Activated CD4-positive, alpha-beta T cell treated with anti-CD3 and anti-CD28 coated beads, Interleukin-2, amount 50 U/mL, for 16 hours (primary cell): ENCODE data around the gene TLCD3A.
"Not testable (repeated sequence)": the region's sequence is repeated elsewhere in the genome, so short reads cannot be mapped to it uniquely, and the experiment has no call there.

Source experiments
- DNase-seq: peaks from one replicate; pipeline ENCODE4 v3.0.0-alpha.2; 2020

TLCD3A gene

DNA sequence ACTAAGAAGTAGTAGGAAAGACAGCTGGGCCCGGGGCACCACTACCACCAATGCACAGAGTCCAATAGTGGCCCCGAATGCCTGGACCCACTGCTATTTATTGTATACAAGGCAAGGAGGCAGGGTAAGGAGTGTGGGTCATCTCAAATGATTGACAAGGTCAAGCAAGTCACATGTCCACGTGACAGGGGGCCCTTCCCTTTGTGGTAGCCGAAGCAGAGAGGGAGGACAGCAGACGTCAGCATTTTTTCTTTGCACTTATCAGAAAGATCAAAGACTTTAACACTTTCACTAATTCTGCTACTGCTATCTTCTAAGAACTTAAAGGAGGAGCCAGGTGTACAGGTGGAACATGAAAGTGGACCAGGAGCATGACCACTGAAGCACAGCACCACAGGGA is 24.3 kb upstream of the TLCD3A start:
- DNase-seq, result no peak

DNA sequence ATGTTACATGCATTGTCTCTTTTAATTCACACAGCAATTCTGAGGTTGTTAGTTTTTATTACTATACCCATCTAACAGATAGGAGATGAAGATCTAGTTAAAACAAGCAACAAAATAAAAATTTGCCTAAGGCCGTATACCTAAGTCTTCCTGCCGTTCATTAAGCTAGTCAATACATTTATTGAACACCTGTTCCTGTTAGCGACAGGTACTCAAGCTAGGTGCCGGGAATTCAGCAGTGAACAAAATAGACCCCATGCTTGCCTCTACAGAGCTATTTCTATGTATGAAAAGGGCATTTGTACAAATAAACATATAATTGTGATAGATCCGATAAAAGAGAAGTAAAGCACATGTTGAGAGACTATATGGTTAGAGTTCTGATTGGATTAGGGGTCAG is 14.3 kb upstream of the TLCD3A start:
- DNase-seq, result no peak

DNA sequence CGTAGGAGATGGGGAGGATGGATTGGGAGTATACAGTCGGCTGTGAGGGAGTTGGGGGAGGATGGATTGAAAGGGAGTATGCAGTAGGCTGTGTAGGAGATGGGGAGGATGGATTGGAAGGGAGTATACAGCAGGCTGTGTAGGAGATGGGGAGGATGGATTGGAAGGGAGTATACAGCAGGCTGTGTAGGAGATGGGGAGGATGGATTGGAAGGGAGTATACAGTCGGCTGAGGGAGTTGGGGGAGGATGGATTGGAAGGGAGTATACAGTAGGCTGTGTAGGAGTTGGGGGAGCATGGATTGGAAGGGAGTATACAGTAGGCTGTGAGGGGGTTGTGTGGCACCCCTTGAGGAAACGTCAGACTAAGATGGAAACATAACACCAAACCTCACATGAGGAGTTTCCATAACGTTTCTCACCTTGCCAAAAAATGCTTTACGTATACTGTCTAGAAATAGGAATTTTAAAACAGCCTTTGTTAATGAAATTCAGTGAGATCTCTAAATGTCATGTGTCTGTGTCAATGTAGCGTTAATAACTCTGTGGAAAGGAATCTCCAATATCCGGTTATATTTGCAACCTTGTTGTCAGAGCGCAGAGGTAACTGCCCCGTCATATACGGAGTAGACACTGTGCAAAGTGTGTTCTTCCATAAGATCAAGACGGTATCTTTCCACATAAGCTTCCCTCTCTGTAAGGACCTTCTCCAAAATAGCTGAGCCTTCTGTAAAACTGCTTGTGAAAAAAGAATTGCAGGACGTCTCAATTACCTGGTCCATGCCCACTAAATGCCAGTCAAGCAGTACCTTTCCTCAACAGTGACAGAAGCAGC is 11.5 kb upstream of the TLCD3A start:
- DNase-seq, result no peak

DNA sequence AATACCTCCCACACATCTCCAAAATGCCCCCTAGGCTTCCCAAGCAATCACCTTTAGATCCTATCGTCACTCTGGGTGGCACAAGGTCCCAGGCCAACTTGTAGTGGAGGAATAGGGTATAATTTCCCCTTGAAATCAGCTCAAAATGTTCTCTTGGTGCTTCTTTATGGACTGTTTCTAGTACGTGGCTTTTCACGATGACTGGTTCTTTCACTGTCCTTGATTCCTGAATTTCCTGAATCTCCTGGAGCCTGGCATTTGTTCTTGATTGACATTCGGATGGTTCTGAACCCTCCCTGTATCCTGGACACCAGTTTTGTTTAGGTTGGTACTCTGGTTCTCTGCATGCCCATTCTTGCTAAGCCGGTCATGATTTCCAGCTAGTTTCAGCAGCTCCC is 10.9 kb upstream of the TLCD3A start:
- no peak for DNase-seq

DNA sequence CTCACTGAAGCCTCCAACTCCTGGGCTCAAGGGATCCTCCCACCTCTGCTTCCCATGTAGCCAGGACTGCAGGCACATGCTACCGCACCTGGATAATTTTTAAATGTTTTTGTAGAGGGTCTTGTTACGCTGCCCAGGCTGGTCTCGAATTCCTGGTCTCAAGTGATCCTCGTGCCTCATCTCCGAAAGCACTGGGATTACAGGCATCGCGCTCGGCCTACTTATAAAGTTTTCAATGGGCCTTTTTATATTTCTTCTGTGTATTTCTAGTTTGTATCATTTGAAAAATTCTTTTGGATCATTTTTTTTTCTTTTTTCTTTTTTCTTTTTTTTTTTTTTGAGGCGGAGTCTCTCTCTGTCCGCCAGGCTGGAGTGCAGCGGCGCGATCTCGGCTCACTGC is 7.3 kb upstream of the TLCD3A start:
- DNase-seq, result no peak

DNA sequence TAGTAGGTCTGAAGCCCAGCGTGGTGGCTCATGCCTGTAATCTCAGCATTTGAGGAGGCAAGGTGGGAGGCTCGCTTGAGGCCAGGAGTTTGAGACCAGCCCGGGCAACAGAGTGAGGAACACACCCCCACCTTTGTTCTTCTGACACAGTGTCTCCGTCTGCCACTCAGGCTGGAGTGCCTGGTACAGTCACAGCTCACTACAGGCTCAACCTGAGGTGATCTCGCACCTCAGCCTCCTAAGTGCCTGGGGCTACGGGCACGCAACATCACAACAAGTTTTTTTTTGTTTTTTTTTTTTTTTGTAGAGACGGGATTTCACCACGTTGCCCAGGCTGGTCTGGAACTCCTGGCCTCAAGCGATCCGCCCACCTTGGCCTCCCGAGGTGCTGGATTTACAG is 6.7 kb upstream of the TLCD3A start:
- no peak for DNase-seq

DNA sequence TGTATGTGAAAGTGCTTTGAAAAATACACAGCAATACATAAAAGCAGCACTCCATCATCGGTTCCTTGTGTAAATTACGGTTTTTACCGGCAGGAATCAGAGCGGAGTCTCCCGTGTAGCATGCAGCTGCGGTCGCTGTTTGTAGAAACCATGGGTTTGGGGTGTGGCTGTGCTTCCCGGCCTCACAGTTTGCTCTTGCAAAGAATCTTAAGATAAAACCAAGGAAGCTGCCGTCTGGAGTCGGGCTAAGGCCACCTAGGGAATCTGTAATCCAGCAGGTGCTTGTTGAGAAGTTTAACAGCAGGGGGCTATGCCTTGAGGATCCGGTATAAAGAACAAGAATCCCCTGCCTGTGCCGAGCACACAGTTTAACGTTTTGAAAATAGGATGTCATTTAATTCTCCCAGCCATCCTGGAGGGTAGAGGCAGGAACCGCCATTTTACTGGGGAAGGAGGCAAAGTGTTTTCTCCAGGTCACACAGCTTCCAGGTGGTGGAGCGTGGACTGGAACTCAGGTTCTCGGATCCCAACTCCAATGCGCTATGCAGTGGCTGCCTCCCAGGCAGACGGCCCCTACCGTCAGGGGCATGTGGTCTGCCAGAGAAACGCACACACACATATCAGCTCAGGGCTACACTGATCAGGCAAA is 6.0 kb upstream of the TLCD3A start:
- no peak for DNase-seq

DNA sequence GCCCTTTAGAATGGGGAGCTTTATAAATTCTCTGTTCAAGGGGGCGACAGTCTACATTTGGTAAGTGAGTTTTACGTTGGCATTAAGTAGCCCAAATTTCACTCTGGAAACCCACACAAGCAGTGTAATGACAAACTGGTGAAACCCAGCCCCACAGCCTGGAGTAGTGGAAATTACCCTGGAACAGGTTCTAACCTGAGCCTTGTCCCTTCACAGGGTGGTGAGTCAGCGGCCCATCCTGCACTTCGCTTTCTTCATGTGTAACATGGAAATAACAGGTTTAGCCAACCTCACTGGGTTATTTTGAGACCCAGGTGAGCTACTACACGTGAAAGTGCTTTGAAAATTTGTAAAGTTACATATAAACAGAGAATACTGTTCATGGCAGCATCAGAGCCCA is 3.5 kb upstream of the TLCD3A start:
- no peak for DNase-seq

DNA sequence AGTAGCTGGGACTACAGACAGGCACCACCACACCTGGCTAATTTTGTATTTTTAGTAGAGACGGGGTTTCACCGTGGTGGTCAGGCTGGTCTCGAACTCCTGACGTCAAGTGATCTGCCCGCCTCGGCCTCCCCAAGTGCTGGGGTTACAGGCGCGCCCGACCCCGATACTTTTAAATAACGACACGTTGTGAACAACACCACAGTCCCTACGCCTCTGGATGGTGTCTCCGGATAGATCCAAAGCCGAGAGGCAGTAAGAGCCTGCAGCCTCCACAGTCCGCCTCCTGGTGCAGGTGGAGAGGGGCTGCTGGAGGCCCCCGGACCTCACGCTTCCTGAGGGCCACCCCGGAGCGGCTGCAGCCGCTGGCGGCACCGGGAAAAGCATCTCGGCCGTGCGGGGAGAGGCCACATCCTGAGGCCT is 741 bp upstream of the TLCD3A start:
- no peak for DNase-seq

DNA sequence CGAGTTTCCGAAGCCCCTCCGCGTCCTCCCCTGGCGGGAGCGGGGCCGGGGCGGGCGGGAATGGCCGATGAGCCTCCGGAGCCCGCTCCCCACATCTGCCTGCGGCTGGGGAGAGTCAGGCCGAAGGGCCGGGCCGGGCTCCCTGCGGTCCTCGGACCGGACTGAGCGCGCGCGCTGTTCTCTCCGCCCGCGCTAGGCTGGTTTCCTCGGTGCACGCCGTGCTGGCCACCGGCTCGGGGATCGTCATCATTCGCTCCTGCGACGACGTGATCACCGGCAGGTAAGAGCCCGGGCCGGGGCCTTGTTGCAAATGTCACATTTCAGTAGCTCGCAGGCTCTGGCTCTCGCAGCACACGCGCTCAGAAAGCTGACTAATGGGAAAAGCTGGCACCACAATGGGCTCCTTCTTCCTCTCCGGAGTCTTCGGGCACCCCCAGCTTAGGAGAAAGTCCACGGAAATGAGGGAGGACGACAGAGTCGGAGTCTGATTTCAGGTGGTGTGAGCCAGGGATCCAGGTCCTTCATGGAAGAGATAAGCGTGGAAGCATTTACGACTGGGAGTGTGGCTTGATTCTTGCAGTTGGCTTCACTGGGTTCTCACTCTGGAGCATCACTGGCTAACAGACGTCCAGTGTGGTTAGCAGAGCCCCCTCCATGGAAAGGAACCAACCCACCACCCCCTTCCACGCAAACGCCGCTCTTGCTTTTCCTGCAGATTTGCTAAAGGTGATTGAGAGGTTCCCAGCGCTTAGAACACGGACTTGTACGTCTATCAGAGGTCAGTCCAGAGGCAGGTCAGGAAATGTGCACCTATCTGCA is 715 bp downstream of the TLCD3A start:
- peak; percentile 52 for DNase-seq

DNA sequence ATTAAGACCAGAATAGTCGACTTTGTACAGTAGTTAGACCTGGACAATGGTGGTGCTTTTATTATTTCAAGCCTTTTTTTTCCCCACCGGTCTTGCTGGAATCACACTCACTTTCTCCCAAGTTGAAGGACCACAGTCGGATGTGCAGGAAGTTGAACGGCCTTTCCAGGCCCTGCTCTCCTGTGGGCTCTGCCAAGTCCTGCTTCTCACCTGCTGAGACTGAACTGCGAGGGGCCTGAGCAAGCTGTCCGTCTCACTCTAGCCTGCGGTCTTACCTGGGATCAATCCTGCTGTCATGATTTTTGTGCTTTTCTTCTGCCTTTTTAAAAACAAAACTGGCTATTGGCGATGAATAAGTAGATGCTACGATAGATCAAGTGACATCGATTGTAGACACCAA is 1.3 kb downstream of the TLCD3A start:
- no peak for DNase-seq

DNA sequence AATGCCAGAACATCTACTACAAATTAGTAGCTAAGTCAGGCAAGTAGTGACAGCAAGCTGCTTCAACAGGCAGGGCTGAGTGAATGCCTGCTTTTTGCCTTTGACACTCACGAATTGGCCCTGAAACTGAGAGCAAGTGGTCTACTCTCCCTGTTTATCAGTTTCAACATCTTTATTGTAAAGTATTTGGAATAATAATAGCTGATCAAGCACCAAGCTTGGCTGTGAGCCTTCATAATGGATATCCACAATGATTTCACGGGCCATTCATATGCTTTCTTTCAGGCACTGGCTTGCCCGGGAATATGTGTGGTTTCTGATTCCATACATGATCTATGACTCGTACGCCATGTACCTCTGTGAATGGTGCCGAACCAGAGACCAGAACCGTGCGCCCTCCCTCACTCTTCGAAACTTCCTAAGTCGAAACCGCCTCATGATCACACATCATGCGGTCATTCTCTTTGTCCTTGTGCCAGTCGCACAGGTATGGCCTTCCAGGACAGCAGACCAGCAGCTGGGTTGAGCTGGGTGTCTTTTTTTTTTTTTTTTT is 5.2 kb downstream of the TLCD3A start:
- no peak for DNase-seq

DNA sequence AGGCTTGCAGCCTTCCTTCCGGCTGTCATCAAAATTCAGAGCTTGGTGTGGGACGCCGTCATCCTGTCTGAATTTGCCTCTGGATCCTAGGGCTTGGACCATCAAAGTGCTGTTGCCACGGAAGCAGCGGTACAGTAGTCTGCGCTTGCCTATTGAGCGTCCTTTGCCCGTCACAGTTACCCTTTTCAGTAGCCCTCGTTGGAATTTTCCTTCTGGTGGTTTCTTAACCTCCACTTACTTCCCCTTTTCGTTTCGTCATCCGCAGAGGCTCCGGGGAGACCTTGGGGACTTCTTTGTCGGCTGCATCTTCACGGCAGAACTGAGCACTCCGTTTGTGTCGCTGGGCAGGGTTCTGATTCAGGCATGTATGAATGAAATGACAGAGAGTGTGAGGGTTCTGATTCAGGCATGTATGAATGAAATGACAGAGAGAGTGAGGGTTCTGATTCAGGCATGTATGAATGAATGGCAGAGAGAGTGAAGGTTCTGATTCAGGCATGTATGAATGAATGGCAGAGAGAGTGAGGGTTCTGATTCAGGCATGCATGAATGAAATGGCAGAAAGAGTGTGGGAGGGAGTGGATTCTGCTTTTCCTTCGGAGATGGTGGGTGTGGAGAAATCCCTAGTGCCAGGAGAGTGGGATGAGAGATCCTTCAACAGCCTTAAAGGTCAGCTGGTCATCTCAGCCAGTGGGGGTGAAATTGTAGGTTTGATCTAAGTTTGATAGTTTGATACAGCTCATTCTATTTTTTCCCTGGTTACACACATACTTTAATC is 8.0 kb downstream of the TLCD3A start:
- DNase-seq, result peak; percentile 51

DNA sequence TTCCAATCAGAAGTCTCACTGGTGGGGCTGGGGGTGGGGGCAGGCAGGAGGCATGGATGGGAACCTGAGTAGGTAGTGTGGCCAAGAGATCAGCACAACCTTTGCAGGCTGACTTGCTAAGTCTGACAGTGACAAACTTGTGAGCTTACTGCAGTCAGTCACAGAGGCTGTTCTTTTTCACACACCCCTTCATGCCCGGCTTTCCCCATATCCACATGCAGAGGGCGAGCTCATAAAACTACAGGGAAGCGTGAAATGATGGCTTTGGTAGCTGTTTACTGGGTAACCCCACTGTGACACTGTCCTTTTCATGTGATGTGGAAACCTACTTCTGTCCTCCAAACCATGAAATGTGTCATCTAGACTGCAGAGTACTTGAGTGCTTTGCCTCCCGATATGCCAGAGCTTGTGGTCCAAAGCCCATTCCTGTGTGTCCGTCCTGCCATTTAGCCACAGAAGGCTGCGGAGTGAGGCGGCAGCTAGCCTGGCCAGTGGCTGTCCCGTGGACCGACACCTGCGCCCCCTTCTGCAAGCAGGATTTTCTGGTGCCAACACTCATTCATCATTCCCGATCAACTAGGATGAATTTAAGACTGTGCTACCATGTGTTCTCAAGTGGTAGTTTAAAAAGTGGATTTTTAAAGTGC is 9.9 kb downstream of the TLCD3A start:
- no peak for DNase-seq

DNA sequence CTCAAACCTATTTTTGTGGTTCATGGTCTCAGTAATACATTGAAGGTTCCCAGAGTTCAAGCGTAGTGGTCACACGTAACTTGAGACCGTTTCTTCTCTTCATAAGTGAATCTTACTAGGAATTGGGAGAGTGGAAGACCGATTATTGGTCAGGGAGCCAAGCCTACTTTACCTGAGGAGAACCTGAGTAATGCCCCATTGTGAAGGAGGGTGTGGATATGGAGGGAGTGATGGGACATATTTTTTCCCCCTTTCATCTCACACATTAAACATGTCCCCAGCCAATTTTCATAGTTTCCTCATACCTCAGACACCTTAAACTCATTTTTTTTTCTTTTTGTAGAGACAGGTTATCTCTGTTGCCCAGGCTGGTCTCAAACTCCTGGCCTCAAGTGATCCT is 10.7 kb downstream of the TLCD3A start:
- DNase-seq, result no peak

DNA sequence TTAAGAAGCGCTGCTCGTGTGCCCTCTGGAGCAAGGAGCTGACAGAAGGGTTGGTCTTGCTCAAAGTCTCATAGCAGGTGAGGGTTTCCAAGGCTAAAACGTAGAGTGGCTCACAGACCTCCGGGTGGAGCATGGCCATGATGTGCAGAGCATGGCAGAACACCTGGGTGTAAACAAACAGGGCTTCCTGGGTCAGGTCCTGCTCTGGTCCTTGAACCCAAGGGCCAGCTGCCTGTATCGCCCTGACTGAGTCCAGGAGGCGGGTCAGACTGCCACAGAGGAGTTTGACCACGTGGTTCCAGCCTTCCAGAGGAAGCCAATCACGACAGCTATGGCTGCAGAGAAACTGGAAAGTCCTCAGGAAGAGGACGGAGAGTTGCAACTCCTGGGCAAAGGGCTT is 12.5 kb downstream of the TLCD3A start:
- no peak for DNase-seq

DNA sequence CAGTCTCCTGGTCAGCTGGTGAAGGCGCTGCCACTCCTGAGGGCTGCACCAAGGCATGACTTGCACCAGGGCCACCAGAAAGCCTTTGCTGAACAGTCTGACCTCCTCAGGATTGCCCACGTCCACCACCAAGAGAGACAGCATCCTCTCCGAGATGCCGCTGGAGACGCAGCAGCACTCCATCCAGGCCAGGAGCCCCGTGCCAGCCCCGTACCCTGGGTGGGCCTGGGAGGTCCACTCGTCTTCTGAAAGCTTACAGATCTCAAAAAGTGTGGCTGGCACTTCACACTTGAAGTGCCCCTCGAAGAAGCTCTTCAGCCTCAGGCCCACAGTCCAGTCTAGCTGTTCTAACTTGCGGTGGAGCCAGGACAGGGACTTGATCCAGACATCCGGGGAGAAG is 13.0 kb downstream of the TLCD3A start:
- no peak for DNase-seq

DNA sequence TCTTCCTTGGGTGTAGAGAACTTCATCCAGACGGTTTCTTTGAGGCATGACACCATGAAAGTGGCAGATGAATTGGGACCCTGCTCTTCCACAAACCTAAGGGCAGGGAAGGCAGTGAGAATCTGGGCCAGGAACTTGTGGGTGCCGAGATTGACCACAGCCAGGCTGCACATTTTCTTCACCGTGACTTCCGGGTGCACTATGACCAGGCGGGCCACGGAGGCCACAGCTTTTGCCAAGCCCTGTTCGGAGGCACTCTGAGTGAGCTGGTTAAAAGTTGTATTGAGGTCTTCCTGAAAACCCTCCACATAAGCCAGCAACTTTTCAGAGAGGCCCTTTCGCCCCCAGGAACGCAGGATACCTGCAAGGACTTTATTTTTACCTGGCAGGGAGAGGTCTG is 13.8 kb downstream of the TLCD3A start:
- no peak for DNase-seq

DNA sequence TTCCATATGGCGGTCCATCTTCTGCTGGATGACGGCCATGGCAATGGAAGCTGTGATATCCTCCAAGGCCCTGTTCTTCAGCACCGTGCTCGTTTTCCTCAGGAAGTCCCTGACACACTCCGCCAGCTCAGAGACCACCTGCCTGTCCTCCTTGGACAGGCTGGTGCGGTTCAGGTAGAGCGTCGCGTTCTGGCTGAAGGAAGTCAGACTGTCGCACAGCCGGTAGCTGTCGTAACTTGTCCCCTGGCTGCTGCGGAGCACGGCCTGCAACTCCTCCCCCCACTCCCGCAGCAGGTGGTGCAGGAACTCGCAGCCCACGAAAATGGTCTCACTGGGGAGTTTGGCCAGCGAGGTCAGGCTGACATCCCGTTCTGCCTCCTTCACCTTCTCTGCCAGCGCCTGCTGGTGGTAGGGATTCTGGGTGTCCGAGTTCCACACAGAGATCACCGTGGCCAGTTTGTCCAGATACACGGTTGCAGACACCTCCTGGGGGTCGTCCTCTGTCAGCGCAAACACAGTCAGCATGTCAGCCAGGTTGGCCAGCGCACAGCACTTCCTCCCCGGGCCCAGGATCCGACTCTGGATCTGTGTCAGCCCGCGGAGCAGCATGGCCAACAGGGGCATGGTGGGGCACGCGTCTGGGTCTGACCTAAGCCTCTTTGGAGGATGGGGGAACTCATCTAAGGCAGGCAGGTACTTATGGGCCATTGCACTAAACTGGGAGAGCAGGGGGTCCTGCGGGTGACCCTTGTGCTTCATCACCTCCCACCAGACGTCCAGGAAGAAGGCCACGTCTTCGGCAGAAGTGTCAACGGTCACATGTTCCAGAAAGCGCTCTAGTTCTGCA is 14.6 kb downstream of the TLCD3A start:
- no peak for DNase-seq

DNA sequence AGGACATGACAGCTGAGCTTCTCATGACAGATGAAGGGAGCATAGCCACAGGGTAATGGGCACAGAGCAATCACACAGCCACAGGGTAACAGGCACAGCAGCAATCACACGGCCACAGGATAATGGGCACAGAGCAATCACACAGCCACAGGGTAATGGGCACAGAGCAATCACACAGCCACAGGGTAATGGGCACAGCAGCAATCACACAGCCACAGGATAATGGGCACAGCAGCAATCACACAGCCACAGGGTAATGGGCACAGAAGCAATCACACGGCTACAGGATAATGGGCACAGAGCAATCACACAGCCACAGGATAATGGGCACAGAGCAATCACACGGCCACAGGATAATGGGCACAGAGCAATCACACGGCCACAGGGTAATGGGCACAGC is 16.2 kb downstream of the TLCD3A start:
- DNase-seq, result not testable (repeated sequence)

DNA sequence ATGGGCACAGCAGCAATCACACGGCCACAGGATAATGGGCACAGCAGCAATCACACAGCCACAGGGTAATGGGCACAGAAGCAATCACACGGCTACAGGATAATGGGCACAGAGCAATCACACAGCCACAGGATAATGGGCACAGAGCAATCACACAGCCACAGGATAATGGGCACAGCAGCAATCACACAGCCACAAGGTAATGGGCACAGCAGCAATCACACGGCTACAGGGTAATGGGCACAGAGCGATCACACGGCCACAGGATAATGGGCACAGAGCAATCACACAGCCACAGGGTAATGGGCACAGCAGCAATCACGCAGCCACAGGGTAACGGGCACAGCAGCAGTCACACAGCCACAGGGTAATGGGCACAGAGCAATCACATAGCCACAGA is 17.0 kb downstream of the TLCD3A start:
- not testable (repeated sequence) for DNase-seq
